ENCODE results near the gene CDK3. TPM values are rescaled to one million over a fixed set of nuclear protein-coding genes. Genes with fewer than 3 reads are reported as not detected.

CDK3 gene
- total and polyA plus RNA-seq, 2 donors (not counting 1 experiment from before 2014, with no cell fraction given), result 15.0 to 20.5 TPM

DNA sequence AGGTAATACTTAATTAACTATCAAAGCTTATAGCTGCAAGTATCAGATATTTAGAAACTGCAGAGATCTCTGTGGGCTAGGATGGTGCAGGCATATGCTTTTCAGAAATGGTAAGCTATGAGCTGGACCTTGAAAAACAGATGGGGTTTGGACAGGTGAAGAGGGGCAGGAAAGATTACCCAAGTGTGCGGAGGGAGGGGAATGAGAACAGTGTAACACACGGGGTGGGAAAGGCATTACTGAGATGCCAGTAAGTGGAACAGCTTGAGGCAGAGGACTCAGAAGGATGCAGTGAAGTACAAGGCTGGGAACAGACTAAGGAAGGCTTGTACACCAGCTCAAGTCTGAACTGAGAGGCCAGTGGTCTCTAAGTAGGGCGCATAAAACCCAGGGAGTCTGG, 48.6 kb downstream of the CDK3 start:
- no peak overlapping the region for H3K4me2 ChIP-seq (replicated peaks; ENCODE audit: low read depth, low read length, poor library complexity, severe bottlenecking)
- no peak for ATAC-seq (ENCODE audit: low read depth)
- no peaks in the 10 kb centered on the region for H3K9me3 ChIP-seq (ENCODE audit: control extremely low read depth in 1 of 3, control insufficient read depth in 2 of 3, insufficient read depth in 1 of 3, low read length in 2 of 3)
- peaks cover 14% of the 10 kb centered on the region for H4K20me1 ChIP-seq (ENCODE audit: control insufficient read depth, insufficient read depth, low read length, poor library complexity, severe bottlenecking)
- POLR2A ChIA-PET, result no interaction called here
- CTCF ChIA-PET, result interaction anchor here (0.9 kb wide), 1 partner anchor 35 kb away, joined by 3 read pairs; no protein-coding TSS in a partner anchor
- TF ChIP-seq, protein P1, sequence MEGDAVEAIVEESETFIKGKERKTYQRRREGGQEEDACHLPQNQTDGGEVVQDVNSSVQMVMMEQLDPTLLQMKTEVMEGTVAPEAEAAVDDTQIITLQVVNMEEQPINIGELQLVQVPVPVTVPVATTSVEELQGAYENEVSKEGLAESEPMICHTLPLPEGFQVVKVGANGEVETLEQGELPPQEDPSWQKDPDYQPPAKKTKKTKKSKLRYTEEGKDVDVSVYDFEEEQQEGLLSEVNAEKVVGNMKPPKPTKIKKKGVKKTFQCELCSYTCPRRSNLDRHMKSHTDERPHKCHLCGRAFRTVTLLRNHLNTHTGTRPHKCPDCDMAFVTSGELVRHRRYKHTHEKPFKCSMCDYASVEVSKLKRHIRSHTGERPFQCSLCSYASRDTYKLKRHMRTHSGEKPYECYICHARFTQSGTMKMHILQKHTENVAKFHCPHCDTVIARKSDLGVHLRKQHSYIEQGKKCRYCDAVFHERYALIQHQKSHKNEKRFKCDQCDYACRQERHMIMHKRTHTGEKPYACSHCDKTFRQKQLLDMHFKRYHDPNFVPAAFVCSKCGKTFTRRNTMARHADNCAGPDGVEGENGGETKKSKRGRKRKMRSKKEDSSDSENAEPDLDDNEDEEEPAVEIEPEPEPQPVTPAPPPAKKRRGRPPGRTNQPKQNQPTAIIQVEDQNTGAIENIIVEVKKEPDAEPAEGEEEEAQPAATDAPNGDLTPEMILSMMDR (IDR thresholded peaks at IDR 0.05), result no peak
- no peak for TF ChIP-seq EZH2 (IDR thresholded peaks at IDR 0.05; ENCODE audit: borderline replicate concordance, insufficient read depth, low read depth, low read length, poor library complexity, severe bottlenecking)
- 91% methylated on average over 2 of the region's 3 CpGs for WGBS (ENCODE audit: insufficient coverage)
- no peaks in the 10 kb centered on the region for H3K27me3 Mint-ChIP-seq
- no peak overlapping the region for H3K27ac ChIP-seq (ENCODE audit: low read length in 2 of 2)
- H3K36me3 ChIP-seq (replicated peaks in 1 of 2; ENCODE audit: control extremely low read depth in 1 of 2, control insufficient read depth in 1 of 2, extremely low read depth in 1 of 2, insufficient read depth in 2 of 2, low read length in 1 of 2), result peaks cover 23 to 88% of the 10 kb centered on the region in 2 experiments
- H3K4me3 Mint-ChIP-seq, result no peak overlapping the region
- intact Hi-C loops (cut with micrococcal nuclease), result no loop called here
- no peak overlapping the region for H3K4me3 ChIP-seq (ENCODE audit: control extremely low read depth in 1 of 5, extremely low read depth in 1 of 5, insufficient read depth in 1 of 5, low read depth in 2 of 5, low read length in 4 of 5)
- H3K27me3 ChIP-seq (replicated peaks in 1 of 4; ENCODE audit: control extremely low read depth in 1 of 4, control insufficient read depth in 3 of 4, insufficient read depth in 4 of 4, low read length in 3 of 4), result no peaks in the 10 kb centered on the region
- no peak overlapping the region for H2AFZ ChIP-seq (ENCODE audit: insufficient read depth, low read depth, low read length, poor library complexity, severe bottlenecking)
- H3K4me1 Mint-ChIP-seq, result peaks cover 6% of the 10 kb centered on the region
- DNase-seq, result no peak
- H3K79me2 ChIP-seq (ENCODE audit: control insufficient read depth, insufficient read depth, low read length), result peaks cover 7% of the 10 kb centered on the region
- H3K27ac Mint-ChIP-seq, result no peak overlapping the region
- no peaks in the 10 kb centered on the region for H3K9me3 Mint-ChIP-seq (ENCODE audit: insufficient read depth)
- H3K9ac ChIP-seq (ENCODE audit: low read length), result no peak overlapping the region
- no peaks in the 10 kb centered on the region for H3K4me1 ChIP-seq (ENCODE audit: control insufficient read depth in 2 of 2, insufficient read depth in 2 of 2, low read length in 2 of 2)

DNA sequence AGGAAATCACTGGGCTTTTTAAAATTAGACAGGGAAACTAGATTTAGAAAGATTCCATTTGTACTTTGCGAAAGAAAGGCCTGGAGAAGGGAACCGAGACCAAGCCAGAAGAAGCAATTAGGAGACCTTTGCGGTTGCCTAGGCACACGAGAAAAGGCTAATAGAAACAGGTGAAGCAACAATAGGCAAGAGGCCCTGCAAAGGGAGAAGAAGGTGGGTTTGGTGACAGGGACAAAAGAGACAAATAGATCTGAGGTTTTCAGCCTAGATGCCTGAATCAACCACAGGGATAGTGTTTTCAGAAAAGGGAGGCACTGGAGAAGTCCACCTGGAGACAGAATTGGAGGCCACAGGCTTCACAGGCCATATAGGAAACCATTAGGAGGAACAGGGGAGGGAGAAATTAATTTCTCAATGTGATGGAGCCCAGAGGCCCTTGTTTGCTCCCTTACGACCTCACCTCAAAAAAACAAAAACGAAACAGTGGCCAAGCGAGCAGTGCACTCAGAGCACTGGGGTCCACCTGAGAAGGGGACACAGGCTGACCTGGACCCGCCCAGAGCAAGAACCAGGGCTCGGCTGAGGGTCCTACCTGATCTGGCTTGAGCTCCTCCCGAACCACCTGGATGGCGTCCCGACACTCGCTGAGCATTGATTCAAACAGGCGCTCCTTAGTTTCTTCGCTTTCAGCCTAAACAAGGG, 49.3 kb downstream of the CDK3 start:
- no peak overlapping the region for H3K27ac Mint-ChIP-seq
- POLR2A ChIA-PET, result no interaction called here
- Histone ChIP-seq H3K79me2 (ENCODE audit: control insufficient read depth, insufficient read depth, low read length) (peaks cover 7% of the 10 kb centered on the region), H3K4me1 (ENCODE audit: control insufficient read depth in 2 of 2, insufficient read depth in 2 of 2, low read length in 2 of 2) (no peaks in the 10 kb centered on the region), H3K27ac (ENCODE audit: low read length in 2 of 2) (no peak overlapping the region), H4K20me1 (ENCODE audit: control insufficient read depth, insufficient read depth, low read length, poor library complexity, severe bottlenecking) (peaks cover 14% of the 10 kb centered on the region), H3K9ac (ENCODE audit: low read length) (no peak overlapping the region), H3K4me3 (ENCODE audit: control extremely low read depth in 1 of 5, extremely low read depth in 1 of 5, insufficient read depth in 1 of 5, low read depth in 2 of 5, low read length in 4 of 5) (no peak overlapping the region), H3K27me3 (replicated peaks in 1 of 4; ENCODE audit: control extremely low read depth in 1 of 4, control insufficient read depth in 3 of 4, insufficient read depth in 4 of 4, low read length in 3 of 4) (no peaks in the 10 kb centered on the region), H2AFZ (ENCODE audit: insufficient read depth, low read depth, low read length, poor library complexity, severe bottlenecking) (no peak overlapping the region), H3K9me3 (ENCODE audit: control extremely low read depth in 1 of 3, control insufficient read depth in 2 of 3, insufficient read depth in 1 of 3, low read length in 2 of 3) (no peaks in the 10 kb centered on the region), H3K4me2 (replicated peaks; ENCODE audit: low read depth, low read length, poor library complexity, severe bottlenecking) (no peak overlapping the region), H3K36me3 (replicated peaks in 1 of 2; ENCODE audit: control extremely low read depth in 1 of 2, control insufficient read depth in 1 of 2, extremely low read depth in 1 of 2, insufficient read depth in 2 of 2, low read length in 1 of 2) (peaks cover 20 to 81% of the 10 kb centered on the region in 2 experiments)
- H3K4me3 Mint-ChIP-seq, result no peak overlapping the region
- 97% methylated on average over 15 of the region's 15 CpGs for WGBS (ENCODE audit: insufficient coverage)
- DNase-seq (no peak), ATAC-seq (ENCODE audit: low read depth) (no peak)
- H3K27me3 Mint-ChIP-seq, result no peaks in the 10 kb centered on the region
- intact Hi-C loops (cut with micrococcal nuclease), result no loop called here
- TF ChIP-seq, protein P1 (IDR thresholded peaks at IDR 0.05), result no peak
- TF ChIP-seq EZH2 (IDR thresholded peaks at IDR 0.05; ENCODE audit: borderline replicate concordance, insufficient read depth, low read depth, low read length, poor library complexity, severe bottlenecking), result no peak
- no peaks in the 10 kb centered on the region for H3K9me3 Mint-ChIP-seq (ENCODE audit: insufficient read depth)
- H3K4me1 Mint-ChIP-seq, result peaks cover 6% of the 10 kb centered on the region
- CTCF ChIA-PET, result interaction anchor here (0.5 kb wide), 1 partner anchor 46 kb away, joined by 3 read pairs; no protein-coding TSS in a partner anchor
